ENCODE results near the gene SPOCD1.

DNA sequence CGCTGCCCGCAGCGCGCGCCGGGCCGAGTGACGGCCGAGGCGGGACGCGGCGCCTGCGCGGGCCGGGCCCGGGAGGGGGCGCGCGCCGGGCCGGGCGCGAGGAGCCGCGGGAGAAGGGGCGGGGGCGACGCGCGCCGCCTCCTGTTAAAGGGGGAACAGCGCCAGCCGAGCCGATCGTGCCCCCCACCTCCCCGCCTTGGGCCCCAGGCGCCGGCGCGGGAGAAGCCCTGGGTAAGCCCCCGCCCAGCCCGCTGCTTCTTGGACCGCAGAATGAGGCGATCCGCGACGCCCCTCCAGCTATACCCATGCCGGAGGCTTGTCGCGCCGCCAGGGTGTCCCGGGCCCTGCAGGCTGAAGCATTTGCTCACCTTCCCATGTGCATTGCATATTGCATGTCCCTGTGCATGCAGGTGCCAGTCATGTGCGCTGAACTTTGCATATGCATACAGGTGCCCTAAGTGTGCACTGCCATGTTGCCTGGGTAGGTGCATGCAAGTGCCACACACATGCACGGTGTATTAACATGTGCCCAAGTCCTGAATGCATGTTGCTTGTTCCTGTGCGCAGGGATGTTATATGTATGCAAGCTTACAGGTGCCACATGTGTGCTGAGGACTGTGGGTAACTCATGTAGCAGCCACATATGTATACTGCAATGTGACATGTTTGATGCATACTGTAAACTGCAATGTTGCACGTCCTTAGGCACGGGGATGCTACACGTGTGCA, 51.3 kb downstream of the SPOCD1 start, which contains the start of gene ADGRB2:
- TF ChIP-seq CTCF (IDR thresholded peaks at IDR 0.05) (peak; percentile 51; the same call in 1 of the 2 replicates), POLR2AphosphoS5 (IDR thresholded peaks at IDR 0.05; ENCODE audit: low read depth, low read length) (no peak), TCF7L2 (IDR thresholded peaks at IDR 0.05; ENCODE audit: low read depth, low read length) (no peak), SIN3A (IDR thresholded peaks at IDR 0.05; ENCODE audit: borderline replicate concordance, insufficient read depth, low read depth, low read length) (no peak)
- TF ChIP-seq, protein P1, sequence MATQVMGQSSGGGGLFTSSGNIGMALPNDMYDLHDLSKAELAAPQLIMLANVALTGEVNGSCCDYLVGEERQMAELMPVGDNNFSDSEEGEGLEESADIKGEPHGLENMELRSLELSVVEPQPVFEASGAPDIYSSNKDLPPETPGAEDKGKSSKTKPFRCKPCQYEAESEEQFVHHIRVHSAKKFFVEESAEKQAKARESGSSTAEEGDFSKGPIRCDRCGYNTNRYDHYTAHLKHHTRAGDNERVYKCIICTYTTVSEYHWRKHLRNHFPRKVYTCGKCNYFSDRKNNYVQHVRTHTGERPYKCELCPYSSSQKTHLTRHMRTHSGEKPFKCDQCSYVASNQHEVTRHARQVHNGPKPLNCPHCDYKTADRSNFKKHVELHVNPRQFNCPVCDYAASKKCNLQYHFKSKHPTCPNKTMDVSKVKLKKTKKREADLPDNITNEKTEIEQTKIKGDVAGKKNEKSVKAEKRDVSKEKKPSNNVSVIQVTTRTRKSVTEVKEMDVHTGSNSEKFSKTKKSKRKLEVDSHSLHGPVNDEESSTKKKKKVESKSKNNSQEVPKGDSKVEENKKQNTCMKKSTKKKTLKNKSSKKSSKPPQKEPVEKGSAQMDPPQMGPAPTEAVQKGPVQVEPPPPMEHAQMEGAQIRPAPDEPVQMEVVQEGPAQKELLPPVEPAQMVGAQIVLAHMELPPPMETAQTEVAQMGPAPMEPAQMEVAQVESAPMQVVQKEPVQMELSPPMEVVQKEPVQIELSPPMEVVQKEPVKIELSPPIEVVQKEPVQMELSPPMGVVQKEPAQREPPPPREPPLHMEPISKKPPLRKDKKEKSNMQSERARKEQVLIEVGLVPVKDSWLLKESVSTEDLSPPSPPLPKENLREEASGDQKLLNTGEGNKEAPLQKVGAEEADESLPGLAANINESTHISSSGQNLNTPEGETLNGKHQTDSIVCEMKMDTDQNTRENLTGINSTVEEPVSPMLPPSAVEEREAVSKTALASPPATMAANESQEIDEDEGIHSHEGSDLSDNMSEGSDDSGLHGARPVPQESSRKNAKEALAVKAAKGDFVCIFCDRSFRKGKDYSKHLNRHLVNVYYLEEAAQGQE (IDR thresholded peaks at IDR 0.05; ENCODE audit: insufficient read depth in 1 of 2, low read depth in 2 of 2, low read length in 1 of 2) = peak in 1 of 2 experiments; percentile 14; a peak in 1 of 4 replicates

Data from Panc1 (cell line).